Activated naive CD4-positive, alpha-beta T cell treated with anti-CD3 and anti-CD28 coated beads for 36 hours (primary cell): ENCODE measurements around the gene MRPS15. TPM values are rescaled to one million over a fixed set of nuclear protein-coding genes. Genes with fewer than 3 reads are reported as not detected.

ENCODE experiments used
- CTCF ChIA-PET: fragments of 350-600 bp; sonication (Branson Sonifier 250); formaldehyde crosslinking; loops from one replicate; lab custom pipeline; 2021; ENCODE audit warnings: antibody characterized with exemption; lab: Charles Lee
- DNase-seq: peaks from one replicate; pipeline ENCODE4 v3.0.0-alpha.2; 2020
- H3K27ac Mint-ChIP-seq: one replicate; pipeline ENCODE4 v1.8.0; 2021; ENCODE audit warnings: mild to moderate bottlenecking, mixed read lengths
- H3K27me3 Mint-ChIP-seq: one replicate; pipeline ENCODE4 v1.8.0; 2021; ENCODE audit warnings: low read depth, mixed read lengths
- H3K36me3 Mint-ChIP-seq: one replicate; pipeline ENCODE4 v1.8.0; 2021; ENCODE audit warnings: low read depth, mixed read lengths
- H3K4me1 Mint-ChIP-seq: one replicate; pipeline ENCODE4 v1.8.0; 2021; ENCODE audit warnings: low read depth, mixed read lengths
- H3K4me3 Mint-ChIP-seq: one replicate; pipeline ENCODE4 v1.8.0; 2021; ENCODE audit warnings: mild to moderate bottlenecking, moderate library complexity, mixed read lengths
- H3K9me3 Mint-ChIP-seq: one replicate; pipeline ENCODE4 v1.8.0; 2021; ENCODE audit warnings: mixed read lengths
- intact Hi-C: fragments of 100-400 bp; cut with micrococcal nuclease; formaldehyde crosslinking; loops from one replicate; pipeline ENCODE4 v1.15.1; 2023
- total RNA-seq, 2 experiments: library from RNA; stranded (reverse); gene quantifications; one replicate each; pipeline ENCODE4 v1.2.3, GENCODE V29; 2021

Gene MRPS15
- total RNA-seq, 2 experiments from 2014 or later: 122 to 141 TPM

GRCh38 chr1:36453600-36454388, 10.4 kb downstream of the MRPS15 start:
- intact Hi-C loops: no loop called here
- Mint-ChIP-seq H3K27ac (no peak overlapping the region), H3K4me3 (no peak overlapping the region), H3K27me3 (no peaks in the 10 kb centered on the region), H3K4me1 (peaks cover 28% of the 10 kb centered on the region), H3K9me3 (no peaks in the 10 kb centered on the region), H3K36me3 (peaks cover 20% of the 10 kb centered on the region)
- DNase-seq: no peak
- CTCF ChIA-PET: interaction anchor here (0.5 to 0.8 kb wide), 2 partner anchors 10 to 63 kb away, joined by 3 read pairs; no protein-coding TSS in a partner anchor

GRCh38 chr1:36453051-36453450, 11.1 kb downstream of the MRPS15 start:
- Mint-ChIP-seq H3K27me3 (no peaks in the 10 kb centered on the region), H3K4me3 (no peak overlapping the region), H3K27ac (no peak overlapping the region), H3K9me3 (no peaks in the 10 kb centered on the region), H3K4me1 (peaks cover 21% of the 10 kb centered on the region), H3K36me3 (peaks cover 15% of the 10 kb centered on the region)
- DNase-seq: no peak
- CTCF ChIA-PET: interaction anchor here (0.8 kb wide), 1 partner anchor 64 kb away, joined by 3 read pairs; no protein-coding TSS in a partner anchor
- intact Hi-C loops: no loop called here

- peak overlapping the region; percentile 90 for H3K4me3 Mint-ChIP-seq
- CTCF ChIA-PET: interaction anchor here (1.2 kb wide), 1 partner anchor 83 kb away, joined by 3 read pairs; no protein-coding TSS in a partner anchor
Observed at GRCh38 chr1:36450919-36451305, 13.3 kb downstream of the MRPS15 start.

GRCh38 chr1:36450270-36450918, 13.8 kb downstream of the MRPS15 start, which contains the start of gene OSCP1:
TSS of gene OSCP1 (minus strand) at chr1:36450451. CDS start at chr1:36450369, 82 bp downstream.
- Mint-ChIP-seq H3K27me3 (no peaks in the 10 kb centered on the region), H3K27ac (peak within 1 kb of the TSS; percentile 71), H3K36me3 (no peaks in the 10 kb centered on the region), H3K4me1 (peaks cover 17% of the 10 kb centered on the region), H3K4me3 (peak within 1 kb of the TSS; percentile 90), H3K9me3 (no peaks in the 10 kb centered on the region)
- peak; percentile 87 for DNase-seq
- intact Hi-C loops: loop anchor here (1.0 kb wide), 2 partner anchors 14 to 226 kb away; partner anchors contain the start of genes MRPS15 and THRAP3
- CTCF ChIA-PET: interaction anchor here (0.7 to 1.2 kb wide), 2 partner anchors 11 to 82 kb away, joined by 3 read pairs; no protein-coding TSS in a partner anchor

More at GRCh38 chr1:36450919-36451305, 13.3 kb downstream of the MRPS15 start:
- Mint-ChIP-seq H3K4me1 (peaks cover 17% of the 10 kb centered on the region), H3K9me3 (no peaks in the 10 kb centered on the region), H3K27me3 (no peaks in the 10 kb centered on the region), H3K36me3 (peaks cover 1% of the 10 kb centered on the region), H3K27ac (no peak overlapping the region)
- DNase-seq: no peak
- intact Hi-C loops: loop anchor here (1.0 kb wide), 2 partner anchors 13 to 227 kb away; partner anchors contain the start of genes MRPS15 and THRAP3

GRCh38 chr1:36448530-36449056, 15.6 kb downstream of the MRPS15 start:
- Mint-ChIP-seq H3K9me3 (no peaks in the 10 kb centered on the region), H3K4me1 (peaks cover 17% of the 10 kb centered on the region), H3K36me3 (no peaks in the 10 kb centered on the region), H3K27ac (no peak overlapping the region), H3K4me3 (no peak overlapping the region), H3K27me3 (no peaks in the 10 kb centered on the region)
- CTCF ChIA-PET: no interaction called here
- DNase-seq: no peak
- intact Hi-C loops: no loop called here

GRCh38 chr1:36447450-36447849, 16.7 kb downstream of the MRPS15 start:
- H3K4me3 Mint-ChIP-seq: no peak overlapping the region
- H3K36me3 Mint-ChIP-seq: no peaks in the 10 kb centered on the region
- H3K27me3 Mint-ChIP-seq: no peaks in the 10 kb centered on the region
- DNase-seq: no peak
- intact Hi-C loops: no loop called here
- no peak overlapping the region for H3K27ac Mint-ChIP-seq
- peaks cover 17% of the 10 kb centered on the region for H3K4me1 Mint-ChIP-seq
- no peaks in the 10 kb centered on the region for H3K9me3 Mint-ChIP-seq
- CTCF ChIA-PET: interaction anchor here (1.0 kb wide), 1 partner anchor 26 kb away, joined by 3 read pairs; no protein-coding TSS in a partner anchor

GRCh38 chr1:36446746-36447145, 17.4 kb downstream of the MRPS15 start:
- no peak overlapping the region for H3K27ac Mint-ChIP-seq
- H3K4me3 Mint-ChIP-seq: no peak overlapping the region
- H3K9me3 Mint-ChIP-seq: no peaks in the 10 kb centered on the region
- no peak for DNase-seq
- no peaks in the 10 kb centered on the region for H3K27me3 Mint-ChIP-seq
- H3K36me3 Mint-ChIP-seq: no peaks in the 10 kb centered on the region
- H3K4me1 Mint-ChIP-seq: peaks cover 17% of the 10 kb centered on the region
- intact Hi-C loops: no loop called here
- CTCF ChIA-PET: interaction anchor here (0.6 to 1.2 kb wide), 6 partner anchors 17 to 1012 kb away, joined by 3 to 5 read pairs (median 3); partner anchors contain the start of gene MRPS15

- no peak overlapping the region for H3K4me3 Mint-ChIP-seq
- no peaks in the 10 kb centered on the region for H3K36me3 Mint-ChIP-seq
- no peaks in the 10 kb centered on the region for H3K27me3 Mint-ChIP-seq
- H3K4me1 Mint-ChIP-seq: peaks cover 12% of the 10 kb centered on the region
- CTCF ChIA-PET: interaction anchor here (0.6 to 1.2 kb wide), 6 partner anchors 18 to 1013 kb away, joined by 3 to 5 read pairs (median 3); partner anchors contain the start of gene MRPS15
- no peak overlapping the region for H3K27ac Mint-ChIP-seq
- no peaks in the 10 kb centered on the region for H3K9me3 Mint-ChIP-seq
- intact Hi-C loops: no loop called here
- DNase-seq: peak; percentile 58
Observed at GRCh38 chr1:36446271-36446670, 17.9 kb downstream of the MRPS15 start.

- CTCF ChIA-PET: interaction anchor here (0.6 to 0.7 kb wide), 2 partner anchors 10 to 965 kb away, joined by 3 read pairs; no protein-coding TSS in a partner anchor
- Mint-ChIP-seq H3K27me3 (no peaks in the 10 kb centered on the region), H3K27ac (no peak overlapping the region), H3K36me3 (no peaks in the 10 kb centered on the region), H3K4me3 (no peak overlapping the region), H3K9me3 (no peaks in the 10 kb centered on the region), H3K4me1 (peaks cover 4% of the 10 kb centered on the region)
- no peak for DNase-seq
- intact Hi-C loops: no loop called here
Observed at GRCh38 chr1:36443297-36443696, 20.9 kb downstream of the MRPS15 start.

GRCh38 chr1:36442337-36442736, 21.8 kb downstream of the MRPS15 start:
- no peak for DNase-seq
- intact Hi-C loops: no loop called here
- Mint-ChIP-seq H3K4me1 (peaks cover 4% of the 10 kb centered on the region), H3K4me3 (no peak overlapping the region), H3K36me3 (no peaks in the 10 kb centered on the region), H3K27me3 (no peaks in the 10 kb centered on the region), H3K9me3 (no peaks in the 10 kb centered on the region), H3K27ac (no peak overlapping the region)
- CTCF ChIA-PET: interaction anchor here (1.0 to 1.1 kb wide), 2 partner anchors 9 to 73 kb away, joined by 3 to 7 read pairs; no protein-coding TSS in a partner anchor

- no peak overlapping the region for H3K4me3 Mint-ChIP-seq
- H3K27me3 Mint-ChIP-seq: no peaks in the 10 kb centered on the region
- H3K4me1 Mint-ChIP-seq: no peaks in the 10 kb centered on the region
- H3K36me3 Mint-ChIP-seq: no peaks in the 10 kb centered on the region
- H3K9me3 Mint-ChIP-seq: no peaks in the 10 kb centered on the region
- no peak for DNase-seq
- intact Hi-C loops: no loop called here
- H3K27ac Mint-ChIP-seq: no peak overlapping the region
- CTCF ChIA-PET: interaction anchor here (0.6 kb wide), 1 partner anchor 59 kb away, joined by 4 read pairs; no protein-coding TSS in a partner anchor
Observed at GRCh38 chr1:36440646-36441045, 23.5 kb downstream of the MRPS15 start.

- Mint-ChIP-seq H3K27ac (no peak overlapping the region), H3K4me1 (no peaks in the 10 kb centered on the region), H3K4me3 (no peak overlapping the region), H3K9me3 (no peaks in the 10 kb centered on the region), H3K27me3 (no peaks in the 10 kb centered on the region), H3K36me3 (no peaks in the 10 kb centered on the region)
- CTCF ChIA-PET: interaction anchor here (1.1 kb wide), 1 partner anchor 10 kb away, joined by 3 read pairs; the partner anchor contains the start of gene OSCP1
- intact Hi-C loops: no loop called here
- DNase-seq: no peak
Observed at GRCh38 chr1:36440044-36440443, 24.1 kb downstream of the MRPS15 start.
